ENCODE data around the gene SF3B2.

SF3B2 gene

GRCh38 chr11:66011785-66012303, 40.3 kb upstream of the SF3B2 start, which contains the start of gene CST6:
CST6 (plus strand) TSS chr11:66012008; CDS start chr11:66012045, 37 bp downstream.
- no peak for TF ChIP-seq CTCF (IDR thresholded peaks at IDR 0.05; ENCODE audit: control extremely low read depth, extremely low read depth, low read depth, missing control alignments)
- CTCF ChIA-PET, result interaction anchor here (0.8 to 8.3 kb wide), 5 partner anchors 11 to 253 kb away, joined by 3 to 67 read pairs (median 4); no protein-coding TSS in a partner anchor
- DNase-seq (ENCODE audit: extremely low spot score), result no peak
- POLR2A ChIA-PET, result interaction anchor here (1.3 kb wide), 1 partner anchor 9 kb away, joined by 10 read pairs; the partner anchor contains the start of gene BANF1

GRCh38 chr11:66012371-66012945, 39.7 kb upstream of the SF3B2 start:
- DNase-seq (ENCODE audit: extremely low spot score), result no peak
- CTCF ChIA-PET, result interaction anchor here (0.8 to 8.3 kb wide), 3 partner anchors 10 to 22 kb away, joined by 3 to 67 read pairs (median 3); partner anchors contain the start of genes BANF1 and EIF1AD
- TF ChIP-seq CTCF (IDR thresholded peaks at IDR 0.05; ENCODE audit: control extremely low read depth, extremely low read depth, low read depth, missing control alignments), result no peak
- POLR2A ChIA-PET, result interaction anchor here (1.3 kb wide), 1 partner anchor 10 kb away, joined by 10 read pairs; the partner anchor contains the start of gene BANF1

- ChIA-PET POLR2A (no interaction called here), CTCF (interaction anchor here (1.2 to 8.3 kb wide), 3 partner anchors 9 to 16 kb away, joined by 3 to 67 read pairs (median 3); partner anchors contain the start of genes BANF1 and EIF1AD)
- no peak for TF ChIP-seq CTCF (IDR thresholded peaks at IDR 0.05; ENCODE audit: control extremely low read depth, extremely low read depth, low read depth, missing control alignments)
- DNase-seq (ENCODE audit: extremely low spot score), result no peak
Measured at GRCh38 chr11:66012946-66013761, 39.0 kb upstream of the SF3B2 start.

- ChIA-PET CTCF (interaction anchor here (1.2 to 8.3 kb wide), 3 partner anchors 9 to 16 kb away, joined by 3 to 67 read pairs (median 3); partner anchors contain the start of genes BANF1 and EIF1AD), POLR2A (no interaction called here)
- DNase-seq (ENCODE audit: extremely low spot score), result no peak
- TF ChIP-seq CTCF (IDR thresholded peaks at IDR 0.05; ENCODE audit: control extremely low read depth, extremely low read depth, low read depth, missing control alignments), result no peak
Measured at GRCh38 chr11:66013762-66014100, 38.4 kb upstream of the SF3B2 start.

GRCh38 chr11:66014804-66015453, 37.2 kb upstream of the SF3B2 start:
- TF ChIP-seq CTCF (IDR thresholded peaks at IDR 0.05; ENCODE audit: control extremely low read depth, extremely low read depth, low read depth, missing control alignments), result no peak
- POLR2A ChIA-PET, result interaction anchor here (1.1 kb wide), 1 partner anchor 10 kb away, joined by 3 read pairs; no protein-coding TSS in a partner anchor
- DNase-seq (ENCODE audit: extremely low spot score), result no peak
- CTCF ChIA-PET, result interaction anchor here (1.3 kb wide), 1 partner anchor 13 kb away, joined by 4 read pairs; no protein-coding TSS in a partner anchor

GRCh38 chr11:66015454-66015881, 36.7 kb upstream of the SF3B2 start:
- no peak for DNase-seq (ENCODE audit: extremely low spot score)
- TF ChIP-seq CTCF (IDR thresholded peaks at IDR 0.05; ENCODE audit: control extremely low read depth, extremely low read depth, low read depth, missing control alignments), result no peak
- ChIA-PET CTCF (interaction anchor here (1.3 kb wide), 2 partner anchors 13 to 29 kb away, joined by 4 read pairs; no protein-coding TSS in a partner anchor), POLR2A (interaction anchor here (1.1 kb wide), 1 partner anchor 10 kb away, joined by 3 read pairs; no protein-coding TSS in a partner anchor)
